HepG2 (cell line): ENCODE data around the gene CCDC183. TPM values are rescaled to one million over a fixed set of nuclear protein-coding genes. Genes with fewer than 3 reads are reported as not detected.
A peak's percentile ranks its signal among the peaks of the same experiment; 100 is the strongest.
"Not testable (repeated sequence)": the region's sequence is repeated elsewhere in the genome, so short reads cannot be mapped to it uniquely, and the experiment has no call there.

Source experiments
- ATAC-seq: fragments of 200-7000 bp; cut with Tn5 transposase; 3 replicates; pipeline ENCODE4 v1.9.1; 2020; ENCODE audit warnings: mild to moderate bottlenecking, moderate library complexity
- BruUV-seq: library from RNA; stranded (reverse); fragments of 400-500 nt; replicated peaks from 2 replicates; lab custom pipeline; 2021; lab: Mats Ljungman, UMichigan
- CTCF ChIA-PET: fragments of 300-600 bp; formaldehyde crosslinking; extraction: SDS; loops from one replicate; lab custom pipeline; 2021; ENCODE audit warnings: low total read pairs, inconsistent platforms, low intra/inter-chr PET ratio; lab: Yijun Ruan, JAX
- POLR2A ChIA-PET: fragments of 350-600 bp; sonication (Branson Sonifier 250); formaldehyde crosslinking; loops from one replicate; lab custom pipeline; 2020; ENCODE audit warnings: antibody characterized with exemption, inconsistent platforms; lab: Yijun Ruan, JAX
- DNase-seq: peaks from one replicate; pipeline ENCODE4 v3.0.0-alpha.2; 2015; ENCODE audit warnings: low spot score
- FAIRE-seq: peaks from 3 replicates; lab custom pipeline; 2011; peaks lifted over from hg19 to GRCh38; lab: Jason Lieb, UNC
- H2AFZ ChIP-seq: one replicate; pipeline ENCODE4 v1.6.1; 2011; ENCODE audit warnings: low read length, inconsistent platforms
- H3K27ac ChIP-seq: fragments of 300-600 bp; 3 replicates; pipeline ENCODE4 v1.8.0; 2011; ENCODE audit warnings: mixed run types, mild to moderate bottlenecking, mixed read lengths, low read length, inconsistent platforms; ENCODE audit not compliant: insufficient read depth; ENCODE audit errors: extremely low read length
- H3K27me3 ChIP-seq, 2 experiments: fragments of 200-600 bp in 1 of 2; 2 replicates in 1 of 2; 3 replicates in 1 of 2; pipeline versions ENCODE4 v1.6.0 to v1.8.0; 2011; ENCODE audit warnings: low read length in 2 of 2, mild to moderate bottlenecking in 2 of 2, moderate library complexity in 2 of 2, inconsistent platforms in 1 of 2; ENCODE audit not compliant: insufficient read depth in 2 of 2, control insufficient read depth in 1 of 2
- H3K36me3 ChIP-seq, 2 experiments: fragments of 200-600 bp in 1 of 2; replicated peaks in 1 of 2; 2 replicates in 1 of 2; 3 replicates in 1 of 2; pipeline versions ENCODE4 v1.5.1 to v1.8.0; 2011; ENCODE audit warnings: low read length in 2 of 2, inconsistent platforms in 1 of 2; ENCODE audit not compliant: insufficient read depth in 2 of 2, control insufficient read depth in 1 of 2
- H3K4me1 ChIP-seq: 2 replicates; pipeline ENCODE4 v1.5.1; 2012; ENCODE audit warnings: low read length, inconsistent platforms; ENCODE audit not compliant: insufficient read depth
- H3K4me2 ChIP-seq: 2 replicates; pipeline ENCODE4 v1.6.0; 2011; ENCODE audit warnings: low read depth, low read length, inconsistent platforms
- H3K4me3 ChIP-seq, 3 experiments: fragments of 200-600 bp in 1 of 3; sonication (generic), shearing (Covaris generic) in 1 of 3; replicated peaks in 1 of 3; 2 replicates each; pipeline ENCODE4 v1.5.1; 2011 to 2016; ENCODE audit warnings: low read length in 3 of 3, inconsistent platforms in 2 of 3, low read depth in 2 of 3, mild to moderate bottlenecking in 2 of 3, control low read depth in 1 of 3, mixed read lengths in 1 of 3; ENCODE audit not compliant: insufficient read depth in 1 of 3
- H3K79me2 ChIP-seq: one replicate; pipeline ENCODE4 v1.6.1; 2011; ENCODE audit warnings: low read length, inconsistent platforms; ENCODE audit not compliant: insufficient read depth
- H3K9ac ChIP-seq: 2 replicates; pipeline ENCODE4 v1.6.0; 2011; ENCODE audit warnings: mild to moderate bottlenecking, low read depth, low read length, inconsistent platforms; ENCODE audit not compliant: insufficient read depth
- H3K9me3 ChIP-seq: 2 replicates; pipeline ENCODE4 v1.5.1; 2012; ENCODE audit warnings: mild to moderate bottlenecking, low read length
- H4K20me1 ChIP-seq: 2 replicates; pipeline ENCODE4 v1.6.0; 2011; ENCODE audit warnings: inconsistent platforms, mild to moderate bottlenecking, low read length, moderate library complexity; ENCODE audit not compliant: insufficient read depth
- AGO1 ChIP-seq: fragments of 200-400 bp; formaldehyde crosslinking; IDR thresholded peaks from 2 replicates; pipeline ENCODE4 v1.6.1; 2017; ENCODE audit warnings: mild to moderate bottlenecking, low read depth, low read length, moderate library complexity; ENCODE audit not compliant: poor library complexity, severe bottlenecking
- AGO2 ChIP-seq: fragments of 200-400 bp; formaldehyde crosslinking; optimal IDR thresholded peaks from 2 replicates; pipeline ENCODE3; 2017; ENCODE audit warnings: mild to moderate bottlenecking, low read depth, low read length, moderate library complexity
- E2F5 ChIP-seq: sonication (generic); formaldehyde crosslinking; conservative IDR thresholded peaks from 2 replicates; pipeline ENCODE4 v1.4.0; 2020; ENCODE audit warnings: missing genetic modification reagents
- HNRNPLL ChIP-seq: fragments of 200-400 bp; formaldehyde crosslinking; IDR thresholded peaks from 2 replicates; pipeline ENCODE4 v1.6.1; 2017; ENCODE audit warnings: mild to moderate bottlenecking, low read depth, low read length; ENCODE audit not compliant: poor library complexity, severe bottlenecking
- MXD1 ChIP-seq: sonication (generic); formaldehyde crosslinking; IDR thresholded peaks from 2 replicates; pipeline ENCODE4 v1.4.0; 2020; ENCODE audit warnings: mild to moderate bottlenecking, missing genetic modification reagents
- NONO ChIP-seq, 2 experiments: fragments of 450-650 bp in 1 of 2; sonication (generic) in 1 of 2; formaldehyde crosslinking in 1 of 2; IDR thresholded peaks in 1 of 2; conservative IDR thresholded peaks in 1 of 2; 2 replicates each; pipeline versions ENCODE4 v1.6.1 to v1.8.0; 2017 to 2022; ENCODE audit warnings: mild to moderate bottlenecking in 1 of 2, missing genetic modification reagents in 1 of 2, moderate library complexity in 1 of 2
- POLR2G ChIP-seq: fragments of 200-400 bp; formaldehyde crosslinking; IDR thresholded peaks from 2 replicates; pipeline ENCODE4 v1.6.1; 2018; ENCODE audit warnings: mild to moderate bottlenecking, low read depth, low read length, moderate library complexity
- RARA ChIP-seq: IDR thresholded peaks from 2 replicates; pipeline ENCODE4 v1.6.1; 2016; ENCODE audit warnings: missing genetic modification reagents, missing compliant biosample characterization
- RBFOX2 ChIP-seq: fragments of 200-400 bp; formaldehyde crosslinking; IDR thresholded peaks from 2 replicates; pipeline ENCODE4 v1.6.1; 2017; ENCODE audit warnings: low read depth, mild to moderate bottlenecking, low read length
- RFXANK ChIP-seq: IDR thresholded peaks from 2 replicates; pipeline ENCODE4 v1.6.1; 2016
- RORA ChIP-seq: sonication (generic); formaldehyde crosslinking; IDR thresholded peaks from 2 replicates; pipeline ENCODE4 v1.5.0; 2020; ENCODE audit warnings: mild to moderate bottlenecking, missing genetic modification reagents, moderate library complexity
- ZBTB42 ChIP-seq: sonication (generic); formaldehyde crosslinking; IDR thresholded peaks from 2 replicates; pipeline ENCODE4 v1.5.0; 2020; ENCODE audit warnings: mild to moderate bottlenecking, missing genetic modification reagents
- ZNF460 ChIP-seq: sonication (generic); formaldehyde crosslinking; IDR thresholded peaks from 2 replicates; pipeline ENCODE4 v1.5.1; 2020; ENCODE audit warnings: missing genetic modification reagents, mild to moderate bottlenecking, borderline replicate concordance
- ZNF672 ChIP-seq: sonication (generic); formaldehyde crosslinking; IDR thresholded peaks from 2 replicates; pipeline ENCODE4 v1.8.1; 2022; ENCODE audit warnings: missing genetic modification reagents
- WGBS: methylation state at CpG from one replicate; pipeline ENCODE4 v1.1.6; 2017; ENCODE audit warnings: low lambda C conversion rate; 5-methylcytosine and 5-hydroxymethylcytosine counted together
- in situ Hi-C: cut with HindIII; loops from 2 replicates; pipeline ENCODE4 v1.10.0; 2017; ENCODE audit warnings: low pct_unique_long_range_greater_than_20kb; ENCODE audit not compliant: extremely low pct_ligation_motif_present
- intact Hi-C: fragments of 100-400 bp; cut with micrococcal nuclease; formaldehyde crosslinking; loops from one replicate; pipeline ENCODE4 v1.10.0; 2022; ENCODE audit not compliant: unreplicated experiment
- polyA plus RNA-seq, 8 experiments: library from polyadenylated mRNA; depleted of rRNA in 3 of 8; stranded (reverse) in 7 of 8; unstranded in 1 of 8; fragments of >200 nt; fragmentation: Illumina TruSeq in 4 of 8; extraction: Trizol in 4 of 8; gene quantifications; 2 replicates each; pipeline versions ENCODE4 v1.2.1 to v1.2.3, GENCODE V29; 2011 to 2016; ENCODE audit warnings: low read depth in 4 of 8, missing spikeins in 1 of 8, mixed read lengths in 1 of 8; ENCODE audit not compliant: insufficient read depth in 1 of 8
- total RNA-seq, 5 experiments: library from RNA; depleted of rRNA; stranded (reverse); fragments of >200 nt; fragmentation: Illumina TruSeq; extraction: Trizol; gene quantifications; 2 replicates each; pipeline ENCODE4 v1.2.3, GENCODE V29; 2016; ENCODE audit warnings: low read depth in 1 of 5

CCDC183 gene
- total and polyA plus RNA-seq, 2 of the 13 experiments (the other 11 are each of a cell fraction or from before 2014, with no cell fraction given), result 5.0 to 66.4 TPM

DNA sequence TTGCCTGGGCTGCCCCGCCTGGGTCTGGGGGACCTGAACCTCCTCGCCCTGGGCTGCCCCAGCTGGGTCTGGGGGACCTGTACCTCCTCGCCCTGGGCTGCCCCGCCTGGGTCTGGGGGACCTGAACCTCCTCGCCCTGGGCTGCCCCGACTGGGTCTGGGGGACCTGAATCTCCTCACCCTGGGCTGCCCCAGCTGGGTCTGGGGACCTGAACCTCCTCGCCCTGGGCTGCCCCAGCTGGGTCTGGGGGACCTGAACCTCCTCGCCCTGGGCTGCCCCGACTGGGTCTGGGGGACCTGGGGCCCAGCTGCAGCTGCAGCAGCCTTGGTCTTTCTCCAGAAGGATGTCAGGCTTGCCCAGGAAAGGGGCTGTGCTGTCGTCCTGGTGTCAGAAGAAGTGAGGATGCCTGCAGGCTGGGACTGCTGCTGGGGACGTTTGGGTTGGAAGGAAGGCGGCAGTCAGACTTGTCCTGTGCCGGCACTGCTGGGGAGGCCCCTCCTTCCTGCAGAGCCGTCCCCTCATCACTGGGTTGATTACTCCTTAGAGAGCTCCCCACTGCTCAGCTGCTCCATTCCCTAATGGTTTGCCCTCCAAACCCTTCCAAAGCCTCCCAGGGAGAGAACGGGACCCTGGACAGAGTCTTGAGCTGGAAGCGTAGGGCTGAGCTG, 37.4 kb downstream of the CCDC183 start:
- H3K4me1 ChIP-seq, result not testable (repeated sequence)
- peak; percentile 69 for TF ChIP-seq AGO2
- TF ChIP-seq AGO1, result peak; percentile 24
- 0 out of 2 replicates have a peak, but pooled peaks have one; percentile 7 for TF ChIP-seq RBFOX2
- TF ChIP-seq, all 625 proteins: peak for 3; not testable (repeated sequence) for 622
- H3K9ac ChIP-seq, FAIRE-seq, CTCF ChIA-PET, H2AFZ ChIP-seq, H3K9me3 ChIP-seq, H3K27me3 ChIP-seq, DNase-seq, BruUV-seq, H3K27ac ChIP-seq, intact Hi-C loops, H3K79me2 ChIP-seq, ATAC-seq, in situ Hi-C loops, H4K20me1 ChIP-seq, H3K4me3 ChIP-seq, H3K4me2 ChIP-seq: not testable (repeated sequence)
- POLR2A ChIA-PET, result interaction anchor here (0.5 kb wide), 1 partner anchor 143 kb away, joined by 3 read pairs; no protein-coding TSS in a partner anchor
- H3K36me3 ChIP-seq, result peaks cover 30 to 41% of the 10 kb centered on the region in 2 experiments
- WGBS, result 98% methylated on average over 6 of the region's 16 CpGs

DNA sequence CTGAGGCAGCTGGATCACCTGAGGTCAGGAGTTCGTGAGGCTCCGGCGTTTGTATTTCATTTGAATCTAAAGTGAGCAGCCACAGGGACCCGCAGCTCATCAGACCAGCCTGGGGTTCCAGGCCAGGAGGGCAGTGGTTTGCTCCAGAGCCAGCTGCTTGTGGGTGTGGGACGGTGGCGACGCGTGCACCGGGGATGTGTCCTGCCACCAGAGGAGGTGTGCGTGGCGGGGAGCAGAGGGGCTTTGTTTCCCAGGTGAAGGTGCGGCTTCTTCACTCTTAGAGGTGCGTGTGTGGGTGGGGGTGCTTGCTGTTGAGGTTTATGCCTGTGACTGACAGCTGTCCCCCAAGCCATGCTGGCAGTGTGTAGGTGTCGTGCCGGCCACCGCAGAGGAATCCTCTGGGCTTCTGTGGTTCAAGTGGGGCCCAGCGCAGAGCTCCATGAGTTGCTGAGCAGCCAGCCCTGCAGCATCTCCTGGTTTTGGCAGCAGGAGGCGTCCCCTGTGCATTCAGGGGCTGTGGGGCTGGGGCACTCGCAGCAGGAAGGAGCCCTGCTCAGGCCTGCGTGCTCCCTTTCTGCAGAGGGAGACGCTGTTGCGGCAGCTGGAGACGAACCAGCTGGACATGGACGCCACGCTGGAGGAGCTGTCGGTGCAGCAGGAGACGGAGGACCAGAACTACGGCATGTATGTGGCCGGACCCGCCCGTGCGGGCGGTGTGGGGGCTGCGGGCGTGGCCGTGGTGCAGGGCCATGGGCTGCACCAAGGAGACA, 39.2 kb downstream of the CCDC183 start:
- WGBS, result 96% methylated on average over 30 of the region's 36 CpGs
- no peaks in the 10 kb centered on the region for H3K79me2 ChIP-seq
- H3K9me3 ChIP-seq, result no peaks in the 10 kb centered on the region
- TF ChIP-seq RORA (CRISPR knock-in tag) (no peak), RARA (CRISPR knock-in tag) (no peak), RFXANK (CRISPR knock-in tag) (no peak), POLR2G (peak; percentile 51), ZBTB42 (CRISPR knock-in tag) (no peak), NONO (IDR thresholded peaks at IDR 0.05) (no peak), NONO (CRISPR knock-in tag; conservative IDR thresholded peaks at IDR 0.05) (peak; percentile 11; the same call in 1 of the 2 replicates), AGO2 (peak; percentile 95), E2F5 (CRISPR knock-in tag) (no peak), AGO1 (peak; percentile 96), HNRNPLL (no peak), MXD1 (0 out of 2 replicates have a peak, but pooled peaks have one; percentile 23), ZNF460 (no peak), ZNF672 (CRISPR knock-in tag) (no peak), RBFOX2 (peak; percentile 67; the same call in 1 of the 2 replicates)
- TF ChIP-seq, all 625 proteins: peak for 6
- H3K4me2 ChIP-seq, result no peak overlapping the region
- no peak overlapping the region for H3K27ac ChIP-seq
- peaks cover 12% of the 10 kb centered on the region for H3K4me1 ChIP-seq
- BruUV-seq, result no TSS peak
- ChIA-PET CTCF (no interaction called here), POLR2A (no interaction called here)
- H2AFZ ChIP-seq, result no peak overlapping the region
- no peak overlapping the region for H3K9ac ChIP-seq
- in situ Hi-C loops (no loop called here), intact Hi-C loops (no loop called here)
- DNase-seq (no peak), FAIRE-seq (no peak), ATAC-seq (no peak)
- H3K36me3 ChIP-seq, result peaks cover 27 to 33% of the 10 kb centered on the region in 2 experiments
- no peak overlapping the region for H3K4me3 ChIP-seq
- no peaks in the 10 kb centered on the region for H4K20me1 ChIP-seq
- no peaks in the 10 kb centered on the region for H3K27me3 ChIP-seq
